H9 (cell line): ENCODE measurements around the gene MORN1. TPM values are rescaled to one million over a fixed set of nuclear protein-coding genes. Genes with fewer than 3 reads are reported as not detected.

Source experiments
- DNase-seq: peaks from one replicate; pipeline ENCODE4 v3.0.0-alpha.2; 2017
- H2AFZ ChIP-seq: one replicate; pipeline ENCODE4 v1.6.1; 2013; ENCODE audit warnings: mild to moderate bottlenecking, low read length, control low read depth, moderate library complexity
- H2AK5ac ChIP-seq: 2 replicates; pipeline ENCODE4 v1.6.1; 2013; ENCODE audit warnings: low read length, control low read depth, mixed read lengths; ENCODE audit not compliant: insufficient read length
- H2BK120ac ChIP-seq: one replicate; pipeline ENCODE4 v1.6.1; 2013; ENCODE audit warnings: low read depth, mild to moderate bottlenecking, low read length, control low read depth, inconsistent platforms; ENCODE audit not compliant: poor library complexity, severe bottlenecking
- H2BK12ac ChIP-seq: 2 replicates; pipeline ENCODE4 v1.6.1; 2013; ENCODE audit warnings: low read length, control low read depth, mixed read lengths, low read depth; ENCODE audit not compliant: insufficient read length
- H2BK15ac ChIP-seq: 2 replicates; pipeline ENCODE4 v1.6.1; 2013; ENCODE audit warnings: low read depth, low read length, control low read depth
- H2BK20ac ChIP-seq: one replicate; pipeline ENCODE4 v1.6.1; 2013; ENCODE audit warnings: low read depth, mild to moderate bottlenecking, low read length, control low read depth, inconsistent platforms; ENCODE audit not compliant: poor library complexity, severe bottlenecking
- H2BK5ac ChIP-seq: 2 replicates; pipeline ENCODE4 v1.6.1; 2013; ENCODE audit warnings: low read length, control low read depth, mixed read lengths; ENCODE audit not compliant: insufficient read length
- H3K14ac ChIP-seq: 2 replicates; pipeline ENCODE4 v1.6.1; 2013; ENCODE audit warnings: low read length, control low read depth; ENCODE audit not compliant: insufficient read depth
- H3K18ac ChIP-seq: 2 replicates; pipeline ENCODE4 v1.6.1; 2013; ENCODE audit warnings: low read depth, mild to moderate bottlenecking, mixed read lengths, low read length, control low read depth; ENCODE audit not compliant: insufficient read length
- H3K23ac ChIP-seq: 2 replicates; pipeline ENCODE4 v1.6.1; 2013; ENCODE audit warnings: low read length, control low read depth, mixed read lengths, low read depth; ENCODE audit not compliant: insufficient read length
- H3K23me2 ChIP-seq: 2 replicates; pipeline ENCODE4 v1.6.1; 2013; ENCODE audit warnings: low read depth, mild to moderate bottlenecking, mixed read lengths, low read length, control low read depth; ENCODE audit not compliant: insufficient read length, poor library complexity, severe bottlenecking
- H3K27ac ChIP-seq: 2 replicates; pipeline ENCODE4 v1.5.1; 2013; ENCODE audit warnings: low read length, control low read depth, mixed read lengths, low read depth; ENCODE audit not compliant: insufficient read length
- H3K27me3 ChIP-seq: 2 replicates; pipeline ENCODE4 v1.6.1; 2013; ENCODE audit warnings: low read length, control low read depth, inconsistent platforms; ENCODE audit not compliant: insufficient read depth
- H3K4ac ChIP-seq: 2 replicates; pipeline ENCODE4 v1.6.1; 2013; ENCODE audit warnings: low read depth, mild to moderate bottlenecking, control low read depth, inconsistent platforms, low read length, moderate library complexity
- H3K4me1 ChIP-seq: 2 replicates; pipeline ENCODE4 v1.6.1; 2013; ENCODE audit warnings: low read length, control low read depth, inconsistent platforms; ENCODE audit not compliant: insufficient read depth
- H3K4me2 ChIP-seq: 2 replicates; pipeline ENCODE4 v1.6.1; 2013; ENCODE audit warnings: low read length, control low read depth, mixed read lengths; ENCODE audit not compliant: insufficient read length, insufficient read depth
- H3K56ac ChIP-seq: 2 replicates; pipeline ENCODE4 v1.6.1; 2013; ENCODE audit warnings: low read depth, mild to moderate bottlenecking, mixed read lengths, low read length, control low read depth; ENCODE audit not compliant: insufficient read length
- H3K79me1 ChIP-seq: 2 replicates; pipeline ENCODE4 v1.6.1; 2013; ENCODE audit warnings: low read depth, mild to moderate bottlenecking, moderate library complexity, low read length, control low read depth, inconsistent platforms; ENCODE audit not compliant: insufficient read depth, poor library complexity, severe bottlenecking
- H3K79me2 ChIP-seq: 2 replicates; pipeline ENCODE4 v1.6.1; 2013; ENCODE audit warnings: low read length, control low read depth, inconsistent platforms; ENCODE audit not compliant: insufficient read depth
- H3K9ac ChIP-seq: 2 replicates; pipeline ENCODE4 v1.6.1; 2013; ENCODE audit warnings: low read length, control low read depth, mixed read lengths; ENCODE audit not compliant: insufficient read length; ENCODE audit errors: extremely low read depth
- H3K9me3 ChIP-seq: one replicate; pipeline ENCODE4 v1.6.1; 2013; ENCODE audit warnings: low read depth, low read length, inconsistent platforms; ENCODE audit not compliant: control insufficient read depth
- H3T11ph ChIP-seq: one replicate; pipeline ENCODE4 v1.6.1; 2013; ENCODE audit warnings: mild to moderate bottlenecking, low read length, control low read depth, inconsistent platforms
- H4K20me1 ChIP-seq: one replicate; pipeline ENCODE4 v1.6.1; 2013; ENCODE audit not compliant: control insufficient read depth, insufficient read length, insufficient read depth
- H4K5ac ChIP-seq: 2 replicates; pipeline ENCODE4 v1.6.1; 2013; ENCODE audit warnings: low read depth, mild to moderate bottlenecking, mixed read lengths, low read length, control low read depth; ENCODE audit not compliant: insufficient read length
- H4K8ac ChIP-seq: replicated peaks from 2 replicates; pipeline ENCODE4 v1.6.1; 2013; ENCODE audit warnings: low read length, control low read depth, mixed read lengths, low read depth; ENCODE audit not compliant: insufficient read length
- H4K91ac ChIP-seq: 2 replicates; pipeline ENCODE4 v1.6.1; 2013; ENCODE audit warnings: low read depth, mild to moderate bottlenecking, moderate library complexity, mixed read lengths, low read length, control low read depth; ENCODE audit not compliant: insufficient read length
- H3K27ac Mint-ChIP-seq, 3 experiments: 2 replicates in 2 of 3; 3 replicates in 1 of 3; pipeline ENCODE4 v1.8.0; 2020 to 2021; ENCODE audit warnings: mixed read lengths in 3 of 3, mild to moderate bottlenecking in 1 of 3, moderate library complexity in 1 of 3
- H3K27me3 Mint-ChIP-seq: 2 replicates; pipeline ENCODE4 v1.8.0; 2021; ENCODE audit warnings: low read depth, mild to moderate bottlenecking, moderate library complexity, mixed read lengths
- H3K36me3 Mint-ChIP-seq, 3 experiments: 2 replicates in 2 of 3; 3 replicates in 1 of 3; pipeline ENCODE4 v1.8.0; 2020 to 2021; ENCODE audit warnings: low read depth in 3 of 3, mixed read lengths in 3 of 3; ENCODE audit not compliant: insufficient read depth in 1 of 3
- H3K4me1 Mint-ChIP-seq, 2 experiments: 2 replicates each; pipeline ENCODE4 v1.8.0; 2020; ENCODE audit warnings: mixed read lengths in 2 of 2
- H3K4me3 Mint-ChIP-seq, 2 experiments: 2 replicates in 1 of 2; 3 replicates in 1 of 2; pipeline ENCODE4 v1.8.0; 2020 to 2021; ENCODE audit warnings: mild to moderate bottlenecking in 2 of 2, mixed read lengths in 2 of 2, moderate library complexity in 1 of 2
- H3K9me3 Mint-ChIP-seq, 2 experiments: 2 replicates in 1 of 2; 3 replicates in 1 of 2; pipeline ENCODE4 v1.8.0; 2020; ENCODE audit warnings: mild to moderate bottlenecking in 2 of 2, mixed read lengths in 2 of 2, moderate library complexity in 1 of 2
- WGBS: extraction: QIAGEN DNeasy Blood & Tissue Kit; methylation state at CpG from one replicate; pipeline ENCODE4 v1.1.7; 2013; ENCODE audit warnings: missing lambda C conversion rate, low lambda C conversion rate, mixed read lengths; ENCODE audit not compliant: insufficient read length; ENCODE audit errors: extremely low coverage; 5-methylcytosine and 5-hydroxymethylcytosine counted together
- total RNA-seq: library from RNA; stranded (reverse); gene quantifications from 2 replicates; pipeline ENCODE4 v1.2.1, GENCODE V29; 2021
- TF ChIP-seq, protein P1 (sequence below): fragments of 200-600 bp; sonication (generic); conservative IDR thresholded peaks from 3 replicates; pipeline ENCODE4 v1.8.0; 2021; ENCODE audit warnings: antibody characterized with exemption, mild to moderate bottlenecking

The MORN1 gene
- total RNA-seq, 1 experiment from 2014 or later, result 12.7 TPM

DNA sequence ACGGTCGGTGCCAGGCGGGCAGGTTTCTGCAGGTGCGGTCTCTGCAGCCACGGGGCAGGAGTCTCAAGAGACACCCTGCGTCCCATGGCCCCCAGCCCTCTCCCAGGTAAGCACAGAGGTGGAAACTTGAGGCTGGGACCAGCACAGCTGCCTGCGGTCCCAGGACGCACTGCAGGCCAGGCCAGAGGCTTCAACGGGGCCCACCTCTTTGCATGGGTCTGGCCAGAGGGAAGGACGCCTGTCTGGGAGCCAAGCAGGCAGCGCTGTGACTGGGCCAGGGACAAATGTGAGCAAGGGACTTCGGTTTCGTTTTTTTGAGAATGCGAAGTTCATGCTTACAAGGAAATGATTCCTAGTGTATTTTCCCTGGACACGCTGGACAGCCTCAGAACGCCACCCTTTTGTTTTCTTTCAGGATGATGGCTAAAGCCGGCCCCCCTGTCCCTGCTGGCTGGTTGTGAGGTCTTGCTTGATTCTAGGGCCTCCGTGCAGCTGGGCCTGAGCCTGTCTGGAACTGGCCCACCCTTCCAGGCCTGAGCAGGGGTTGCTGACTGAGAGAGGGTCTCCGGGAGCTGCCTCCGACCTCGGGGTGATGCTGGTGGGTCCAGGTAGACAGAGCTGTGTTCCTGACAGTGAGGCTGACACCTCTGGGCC lies 38.3 kb downstream of the MORN1 start:
- no peaks in the 10 kb centered on the region for H3K36me3 Mint-ChIP-seq
- Histone ChIP-seq H3K23me2 (no peaks in the 10 kb centered on the region), H3K27me3 (no peaks in the 10 kb centered on the region), H3K23ac (no peak overlapping the region), H3K4ac (no peak overlapping the region), H2BK15ac (no peak overlapping the region), H4K8ac (no peak overlapping the region), H4K20me1 (no peaks in the 10 kb centered on the region), H4K91ac (no peak overlapping the region), H3T11ph (no peak overlapping the region), H2BK120ac (no peak overlapping the region), H3K9ac (no peak overlapping the region), H3K79me2 (no peaks in the 10 kb centered on the region), H3K4me1 (no peaks in the 10 kb centered on the region), H2BK12ac (no peak overlapping the region), H2BK20ac (no peak overlapping the region), H3K56ac (no peak overlapping the region), H2AK5ac (no peak overlapping the region), H2BK5ac (no peak overlapping the region), H3K4me2 (no peak overlapping the region), H3K27ac (no peak overlapping the region), H3K79me1 (no peaks in the 10 kb centered on the region), H2AFZ (no peak overlapping the region), H4K5ac (no peak overlapping the region), H3K9me3 (no peaks in the 10 kb centered on the region), H3K14ac (no peak overlapping the region; the same call in 1 of the 2 replicates), H3K18ac (no peak overlapping the region)
- no peak for DNase-seq
- H3K9me3 Mint-ChIP-seq, result no peaks in the 10 kb centered on the region
- WGBS, result no CpG with 5 or more reads among the region's 21 CpGs
- TF ChIP-seq, protein P1, sequence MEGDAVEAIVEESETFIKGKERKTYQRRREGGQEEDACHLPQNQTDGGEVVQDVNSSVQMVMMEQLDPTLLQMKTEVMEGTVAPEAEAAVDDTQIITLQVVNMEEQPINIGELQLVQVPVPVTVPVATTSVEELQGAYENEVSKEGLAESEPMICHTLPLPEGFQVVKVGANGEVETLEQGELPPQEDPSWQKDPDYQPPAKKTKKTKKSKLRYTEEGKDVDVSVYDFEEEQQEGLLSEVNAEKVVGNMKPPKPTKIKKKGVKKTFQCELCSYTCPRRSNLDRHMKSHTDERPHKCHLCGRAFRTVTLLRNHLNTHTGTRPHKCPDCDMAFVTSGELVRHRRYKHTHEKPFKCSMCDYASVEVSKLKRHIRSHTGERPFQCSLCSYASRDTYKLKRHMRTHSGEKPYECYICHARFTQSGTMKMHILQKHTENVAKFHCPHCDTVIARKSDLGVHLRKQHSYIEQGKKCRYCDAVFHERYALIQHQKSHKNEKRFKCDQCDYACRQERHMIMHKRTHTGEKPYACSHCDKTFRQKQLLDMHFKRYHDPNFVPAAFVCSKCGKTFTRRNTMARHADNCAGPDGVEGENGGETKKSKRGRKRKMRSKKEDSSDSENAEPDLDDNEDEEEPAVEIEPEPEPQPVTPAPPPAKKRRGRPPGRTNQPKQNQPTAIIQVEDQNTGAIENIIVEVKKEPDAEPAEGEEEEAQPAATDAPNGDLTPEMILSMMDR, result no peak
- no peak overlapping the region for H3K27ac Mint-ChIP-seq
- H3K27me3 Mint-ChIP-seq, result no peaks in the 10 kb centered on the region
- peaks cover 0 to 8% of the 10 kb centered on the region in 2 experiments; a peak in 1 of 4 replicates for H3K4me1 Mint-ChIP-seq
- H3K4me3 Mint-ChIP-seq, result no peak overlapping the region
